CD4-positive, alpha-beta T cell treated with Interleukin-6 for 4 hours (primary cell): ENCODE measurements around the gene CFAP57.

Experiments
- DNase-seq: peaks from one replicate; pipeline ENCODE4 v3.0.0-alpha.2; 2020; ENCODE audit warnings: mixed read lengths

Gene CFAP57

DNA sequence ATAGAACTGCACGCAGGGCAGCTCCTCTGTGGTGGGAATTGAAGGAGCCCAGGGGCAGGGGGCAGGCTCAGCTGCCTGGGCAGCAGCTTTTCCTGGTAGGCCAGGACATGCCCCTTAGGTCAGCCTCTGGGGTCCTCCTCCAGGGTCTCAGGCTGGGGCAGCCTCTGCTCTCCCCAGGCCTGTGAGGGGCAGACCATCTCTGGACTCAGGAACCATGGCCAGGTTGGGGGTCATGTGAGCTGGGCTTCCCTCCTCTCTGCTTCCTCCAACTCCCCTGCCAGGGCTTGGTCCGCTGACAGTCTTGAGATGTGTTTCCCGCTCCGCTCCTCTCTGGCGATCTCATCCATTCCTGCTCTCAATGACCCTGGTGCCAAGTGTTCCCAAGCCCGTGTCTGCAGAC is 107.5 kb downstream of the CFAP57 start:
- DNase-seq: no peak

- no peak for DNase-seq
Measured at GRCh38 chr1:43280692-43281091, 108.6 kb downstream of the CFAP57 start.

DNA sequence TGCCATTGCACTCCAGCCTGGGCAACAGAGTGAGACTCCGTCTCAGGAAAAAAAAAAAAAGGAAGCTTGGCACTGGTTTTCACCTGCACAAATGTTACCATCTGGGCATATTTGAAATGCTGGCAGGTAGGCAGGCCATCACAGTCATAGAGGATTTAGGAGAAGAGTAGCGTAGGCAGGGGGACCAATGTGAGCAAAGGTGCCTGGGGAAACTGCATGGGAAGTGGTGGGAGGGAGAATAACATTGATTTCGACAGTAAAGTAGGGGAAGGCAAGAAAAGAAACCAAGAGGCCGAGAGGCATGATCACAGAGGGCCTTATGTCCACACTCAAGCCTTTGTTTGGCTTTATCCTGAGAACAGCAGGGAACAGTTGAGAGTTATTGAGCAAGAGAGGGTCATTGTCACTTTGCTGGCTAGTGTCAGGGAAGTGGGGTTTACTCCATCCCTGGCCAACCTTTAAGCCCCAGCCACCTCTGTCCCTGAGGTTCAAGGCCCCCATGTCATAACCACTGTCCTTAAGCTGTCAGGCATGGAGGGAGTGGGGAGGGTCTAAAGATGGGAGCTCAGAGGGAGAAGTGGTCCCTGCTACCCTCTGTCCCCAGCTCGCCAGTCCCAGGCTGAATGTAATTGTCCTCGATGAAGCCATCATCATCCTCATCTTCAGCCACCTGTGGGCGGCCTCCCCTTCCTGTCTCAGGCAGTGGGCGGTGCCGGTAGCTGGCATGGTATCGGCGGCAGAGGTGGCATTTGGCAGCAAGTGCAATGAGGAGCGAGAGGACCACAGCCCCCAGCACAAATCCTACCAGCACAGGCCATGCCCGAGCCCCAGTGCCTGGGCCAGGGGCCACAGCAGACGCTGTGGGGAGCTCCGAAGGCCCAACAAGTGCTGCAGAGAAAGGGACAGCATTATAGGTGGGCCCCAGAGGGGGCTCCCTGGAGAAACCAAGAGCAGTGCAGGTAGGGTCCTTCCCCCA is 110.4 kb downstream of the CFAP57 start:
- no peak for DNase-seq

- no peak for DNase-seq
Measured at GRCh38 chr1:43284065-43284464, 111.9 kb downstream of the CFAP57 start.

- no peak for DNase-seq
Measured at GRCh38 chr1:43284546-43285110, 112.5 kb downstream of the CFAP57 start.

GRCh38 chr1:43285269-43285990 is 113.3 kb downstream of the CFAP57 start, which contains the start of gene C1orf210:
C1orf210 (minus strand) TSS chr1:43285581; CDS start chr1:43283270, 2,311 bp downstream.
- DNase-seq: peak; percentile 15

GRCh38 chr1:43286115-43286514 is 114.0 kb downstream of the CFAP57 start:
- DNase-seq: no peak

- DNase-seq: no peak
Measured at GRCh38 chr1:43286533-43286932, 114.4 kb downstream of the CFAP57 start.

DNA sequence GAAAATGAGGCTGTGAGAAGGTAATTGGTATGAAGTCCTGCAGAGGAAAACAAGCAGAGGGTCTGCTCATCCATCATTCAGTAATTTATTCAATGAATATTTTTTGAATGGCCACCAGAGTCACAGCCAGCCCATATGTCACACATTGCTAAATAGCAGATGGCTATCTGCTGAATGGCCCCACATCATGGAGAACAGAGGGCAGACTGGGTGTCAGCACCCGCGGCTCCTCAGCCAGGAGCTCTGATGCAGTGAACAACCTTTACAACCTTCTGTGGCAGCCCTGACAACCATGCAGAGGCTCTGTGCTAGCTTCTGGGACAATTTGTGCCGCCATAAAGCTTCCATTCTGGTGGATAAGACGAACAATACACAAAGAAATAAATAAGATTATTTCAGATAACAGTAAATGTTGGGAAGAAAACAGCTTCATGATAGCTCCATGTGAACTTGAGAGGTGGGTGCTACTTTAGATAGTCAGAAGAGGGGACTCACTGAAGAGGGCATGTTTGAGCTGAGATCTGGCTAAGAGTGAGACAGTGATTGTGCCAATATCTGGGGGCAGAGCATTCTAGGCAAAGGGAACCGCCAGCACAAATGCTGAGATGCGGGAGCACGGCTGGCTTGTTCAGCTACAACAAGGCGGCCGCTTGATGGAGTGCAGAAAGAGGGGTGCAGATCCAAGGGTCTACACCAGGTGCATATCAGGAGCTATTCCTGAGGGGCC is 116.1 kb downstream of the CFAP57 start:
- no peak for DNase-seq

DNA sequence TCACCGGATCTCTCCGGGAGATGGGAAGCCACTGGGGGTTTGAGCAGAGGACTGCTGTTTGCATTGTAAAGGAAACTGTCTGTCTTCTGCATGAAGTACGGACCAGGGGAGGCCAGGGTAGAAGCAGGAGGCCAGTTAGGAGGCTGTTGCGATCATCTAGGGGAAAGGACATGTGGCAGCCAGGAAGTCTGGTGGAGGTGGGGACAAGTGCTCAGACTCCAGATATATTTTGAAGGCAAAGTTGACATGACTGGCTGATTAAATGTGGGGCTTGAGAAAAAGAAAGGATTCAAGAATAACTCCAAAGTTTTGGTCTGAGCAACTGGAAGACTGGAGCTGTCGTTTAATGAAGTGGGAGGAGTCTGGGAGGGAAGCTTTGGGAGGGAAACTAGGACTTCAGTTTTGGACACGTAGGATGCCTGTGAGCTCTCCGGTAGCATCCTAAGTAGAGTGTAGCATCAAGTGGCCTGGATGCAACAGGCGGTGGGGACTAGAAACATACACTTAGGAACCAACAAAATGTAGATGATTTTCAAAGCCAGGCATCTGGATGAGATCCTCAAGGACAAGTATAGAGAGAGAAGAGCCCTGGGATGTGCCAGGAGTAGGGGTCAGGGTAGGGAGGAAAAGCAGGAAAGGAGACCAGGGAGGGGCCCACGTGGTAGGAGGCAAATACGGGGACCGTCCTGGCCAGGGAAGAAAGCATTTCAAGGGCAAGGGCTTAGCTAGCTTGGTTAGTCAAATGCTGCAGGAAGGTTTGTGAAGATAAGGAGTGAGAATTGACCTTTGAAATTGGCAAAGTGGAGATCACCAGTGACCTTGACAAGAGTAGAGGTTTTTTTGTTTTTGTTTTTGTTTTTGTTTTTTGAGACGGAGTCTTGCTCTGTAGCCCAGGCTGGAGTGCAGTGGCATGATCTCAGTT is 116.9 kb downstream of the CFAP57 start:
- DNase-seq: no peak

- no peak for DNase-seq
Measured at GRCh38 chr1:43292216-43292615, 120.1 kb downstream of the CFAP57 start.

DNA sequence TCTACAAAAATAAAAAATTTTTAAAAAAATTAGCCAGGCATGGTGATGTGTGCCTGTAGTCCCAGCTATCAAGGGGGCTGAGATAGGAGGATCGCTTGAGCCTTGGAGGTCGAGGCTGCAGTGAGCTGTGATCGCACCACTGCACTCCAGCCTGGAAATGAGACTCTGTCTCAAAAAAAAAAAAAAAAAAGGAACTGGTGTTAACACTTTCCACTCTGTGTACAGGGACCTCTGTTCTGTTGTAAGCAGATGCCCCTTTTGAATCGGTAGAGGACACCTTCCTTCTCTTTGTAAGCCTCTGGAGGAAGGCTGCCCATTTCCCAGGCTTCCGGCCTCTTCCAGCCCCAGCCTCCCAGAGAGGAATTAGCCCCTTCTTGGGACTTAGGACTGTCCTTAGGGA is 120.5 kb downstream of the CFAP57 start:
- DNase-seq: no peak

- DNase-seq: no peak
Measured at GRCh38 chr1:43293176-43293575, 121.0 kb downstream of the CFAP57 start.

DNA sequence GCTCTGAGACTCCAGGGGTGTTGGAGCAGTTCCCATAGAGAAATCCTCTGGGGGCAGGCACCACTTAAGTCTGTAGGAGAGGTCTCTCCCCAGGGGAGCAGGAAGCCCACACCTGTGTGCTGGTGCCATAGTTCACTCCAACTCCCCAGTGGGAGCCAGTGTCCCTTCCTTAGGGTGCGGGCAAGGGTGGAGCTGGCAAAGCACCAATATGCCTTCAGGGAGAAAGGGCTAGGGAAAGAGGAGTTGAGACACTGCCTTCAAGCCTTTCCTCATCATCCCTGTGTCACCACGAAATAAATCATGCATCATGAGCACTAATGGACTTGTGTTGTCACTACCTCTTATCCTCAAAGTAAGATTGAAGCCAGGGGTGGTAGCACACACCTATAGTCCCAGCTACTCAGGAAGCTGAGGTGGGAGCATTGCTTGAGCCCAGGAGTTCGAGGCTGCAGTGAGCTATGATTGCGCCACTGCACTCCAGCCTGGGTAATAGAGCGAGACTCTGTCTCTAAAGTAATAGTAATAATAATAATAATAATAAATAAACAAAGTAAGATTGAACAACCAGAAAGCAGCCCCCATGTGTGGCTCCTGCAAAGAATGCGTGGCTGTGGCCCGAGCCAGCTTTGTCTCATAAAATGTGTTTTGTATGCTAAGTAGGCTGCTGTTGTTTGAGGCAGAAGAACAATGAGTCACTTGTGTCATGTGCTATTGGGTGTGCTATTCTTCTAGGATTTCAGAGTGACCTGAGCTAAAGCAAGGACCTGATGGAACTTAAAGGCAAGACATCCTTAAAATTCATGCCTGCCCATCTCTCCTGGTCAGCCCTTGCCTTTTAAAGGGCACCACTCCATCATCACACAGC is 122.0 kb downstream of the CFAP57 start:
- no peak for DNase-seq

GRCh38 chr1:43294761-43295160 is 122.6 kb downstream of the CFAP57 start:
- peak; percentile 11 for DNase-seq

GRCh38 chr1:43296207-43296606 is 124.1 kb downstream of the CFAP57 start:
- no peak for DNase-seq

DNA sequence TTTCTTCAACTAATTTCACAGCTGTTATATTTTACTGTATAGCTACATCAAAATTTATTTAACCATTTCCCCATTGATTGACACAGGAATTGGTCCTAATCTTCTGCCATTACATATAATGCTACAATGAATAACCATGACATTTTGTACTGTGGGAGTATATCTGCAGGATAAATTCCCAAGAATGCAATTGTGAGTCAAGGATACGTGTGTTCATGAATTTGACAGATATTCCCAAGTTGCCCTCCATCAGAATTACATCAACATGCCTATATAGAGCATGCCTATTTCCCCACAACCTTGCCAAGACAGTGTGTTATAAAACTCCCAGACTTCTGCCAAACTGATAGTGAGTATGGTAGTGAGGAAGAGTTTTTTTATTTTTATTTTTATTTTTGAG is 125.9 kb downstream of the CFAP57 start:
- DNase-seq: no peak

- DNase-seq: no peak
Measured at GRCh38 chr1:43299101-43299500, 127.0 kb downstream of the CFAP57 start.

GRCh38 chr1:43300378-43301094 is 128.4 kb downstream of the CFAP57 start, which contains the start of gene TIE1:
TIE1 (plus strand) TSS chr1:43300982; CDS start chr1:43301072, 90 bp downstream.
- DNase-seq: no peak

DNA sequence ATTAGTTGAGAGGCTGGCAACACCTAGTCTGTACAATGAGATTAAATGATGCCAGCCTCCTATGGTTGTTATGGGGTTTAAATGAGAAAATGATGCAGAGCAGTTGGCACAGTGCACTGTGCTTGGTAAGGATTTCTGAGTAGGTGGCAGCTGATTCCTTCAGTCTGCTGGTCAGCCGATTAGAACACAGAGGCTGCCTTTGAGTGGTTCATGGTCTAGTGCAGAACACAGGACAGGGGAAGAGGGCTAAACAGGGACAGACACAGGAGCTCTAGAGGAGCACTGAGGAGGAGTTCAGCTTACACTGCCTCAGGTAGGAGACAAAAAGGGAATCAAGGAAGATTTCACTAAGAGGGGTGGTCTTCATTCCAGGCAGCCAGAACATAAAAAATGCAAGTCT is 130.1 kb downstream of the CFAP57 start:
- no peak for DNase-seq
